LNCAP (cell line): Measurements from ENCODE around the gene SSBP4.

ENCODE experiments used
- CTCF ChIP-seq: fragments of 450-650 bp; IDR thresholded peaks from 2 replicates; pipeline ENCODE4 v1.5.1; 2017; ENCODE audit warnings: mild to moderate bottlenecking

SSBP4 gene

GRCh38 chr19:18477042-18477779, 58.0 kb downstream of the SSBP4 start:
- no peak for TF ChIP-seq CTCF

- no peak for TF ChIP-seq CTCF
Measured at GRCh38 chr19:18477974-18478373, 58.8 kb downstream of the SSBP4 start.

DNA sequence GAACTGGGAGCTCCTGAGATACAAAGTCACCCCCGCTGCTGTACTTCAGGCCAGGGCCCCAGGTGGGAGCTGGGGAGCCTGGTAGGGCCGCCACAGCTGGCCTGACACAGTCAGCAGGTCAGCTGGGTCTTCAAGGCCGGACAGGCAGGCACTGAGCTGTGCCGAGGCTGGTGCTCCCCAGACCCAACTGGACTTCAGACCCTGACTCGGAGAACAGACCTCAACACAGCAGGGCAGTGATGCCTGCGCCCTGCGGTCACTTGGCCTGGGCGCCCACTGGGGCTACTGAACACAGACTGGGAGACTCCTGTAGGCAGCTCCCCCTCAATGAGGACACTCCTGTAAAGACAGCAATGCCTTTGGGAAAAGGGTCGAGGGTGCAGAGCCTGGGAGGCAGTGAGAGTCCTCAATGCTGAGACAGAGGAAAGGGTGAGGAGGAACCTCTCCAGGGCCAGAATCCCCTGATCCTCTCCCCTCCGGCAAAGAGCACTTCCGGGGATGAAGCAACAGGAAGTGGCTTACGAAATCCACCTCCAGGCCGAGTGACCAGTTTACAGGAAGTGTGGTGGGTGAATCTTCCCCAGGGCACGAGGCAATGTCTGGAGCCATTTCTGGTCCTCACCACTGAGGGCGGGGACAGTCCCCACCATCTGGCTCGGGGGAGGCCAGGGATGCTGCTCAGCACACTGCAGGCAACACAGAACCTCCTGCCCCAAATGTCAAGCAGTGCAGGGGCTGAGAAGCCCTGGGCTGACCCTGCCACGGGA, 59.5 kb downstream of the SSBP4 start:
- TF ChIP-seq CTCF, result no peak

DNA sequence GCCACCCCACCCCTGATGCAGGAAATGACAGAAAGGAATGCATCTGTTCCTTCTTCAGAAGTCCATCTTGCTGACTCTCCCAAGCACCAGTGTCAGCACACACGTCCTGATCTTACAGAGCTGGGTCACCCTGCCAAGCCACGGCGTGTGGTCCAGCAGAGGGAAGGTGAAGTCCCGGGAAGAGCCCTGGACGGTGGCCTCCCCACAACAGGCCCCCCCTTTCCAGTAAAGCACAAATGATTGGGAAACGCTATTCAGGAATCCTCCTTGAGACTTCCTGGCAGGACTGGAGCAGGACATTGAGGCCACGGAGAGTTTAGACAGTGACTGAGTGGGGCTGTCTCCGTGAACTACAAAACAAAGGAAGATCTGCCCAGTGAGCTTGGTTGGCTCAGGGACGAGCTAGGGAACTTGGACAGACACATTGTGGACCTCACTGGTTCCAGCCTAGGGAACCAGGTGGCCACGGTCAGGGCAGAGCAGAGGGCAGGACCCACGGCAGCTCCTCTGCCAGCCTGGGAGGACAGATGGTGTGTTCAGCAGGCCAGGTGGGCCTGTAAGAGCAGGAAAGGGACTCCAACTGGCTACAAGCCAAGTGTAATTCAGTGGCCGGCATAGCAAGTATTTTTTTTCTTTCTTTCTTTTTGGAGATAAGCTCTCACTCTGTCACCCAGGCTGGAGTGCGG, 61.0 kb downstream of the SSBP4 start:
- no peak for TF ChIP-seq CTCF

GRCh38 chr19:18481505-18482222, 62.5 kb downstream of the SSBP4 start:
- no peak for TF ChIP-seq CTCF

- TF ChIP-seq CTCF, result no peak
Measured at GRCh38 chr19:18483119-18483890, 64.1 kb downstream of the SSBP4 start.
